ENCODE data around the gene GNL3. TPM values are rescaled to one million over a fixed set of nuclear protein-coding genes. Genes with fewer than 3 reads are reported as not detected.

GNL3 gene
- total RNA-seq, 4 donors from 2014 or later = 55.8 to 371 (median 93.0) TPM

DNA sequence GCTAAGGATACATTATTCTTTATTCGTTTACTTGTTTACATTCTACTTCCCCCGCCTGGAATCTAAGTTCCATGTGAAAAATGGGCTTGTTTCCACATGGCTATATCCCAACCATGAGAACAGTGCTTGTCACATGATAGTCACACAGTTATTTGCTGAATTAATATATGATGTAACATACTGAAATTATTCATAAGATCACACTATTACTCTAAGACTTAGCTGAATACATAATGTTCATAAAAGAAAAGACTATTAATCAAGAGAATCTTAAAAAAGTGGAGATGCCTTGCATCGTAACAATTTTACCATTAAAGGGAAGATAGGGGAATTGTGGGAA lies 6.7 kb upstream of the GNL3 start:
- TF ChIP-seq, protein P1, sequence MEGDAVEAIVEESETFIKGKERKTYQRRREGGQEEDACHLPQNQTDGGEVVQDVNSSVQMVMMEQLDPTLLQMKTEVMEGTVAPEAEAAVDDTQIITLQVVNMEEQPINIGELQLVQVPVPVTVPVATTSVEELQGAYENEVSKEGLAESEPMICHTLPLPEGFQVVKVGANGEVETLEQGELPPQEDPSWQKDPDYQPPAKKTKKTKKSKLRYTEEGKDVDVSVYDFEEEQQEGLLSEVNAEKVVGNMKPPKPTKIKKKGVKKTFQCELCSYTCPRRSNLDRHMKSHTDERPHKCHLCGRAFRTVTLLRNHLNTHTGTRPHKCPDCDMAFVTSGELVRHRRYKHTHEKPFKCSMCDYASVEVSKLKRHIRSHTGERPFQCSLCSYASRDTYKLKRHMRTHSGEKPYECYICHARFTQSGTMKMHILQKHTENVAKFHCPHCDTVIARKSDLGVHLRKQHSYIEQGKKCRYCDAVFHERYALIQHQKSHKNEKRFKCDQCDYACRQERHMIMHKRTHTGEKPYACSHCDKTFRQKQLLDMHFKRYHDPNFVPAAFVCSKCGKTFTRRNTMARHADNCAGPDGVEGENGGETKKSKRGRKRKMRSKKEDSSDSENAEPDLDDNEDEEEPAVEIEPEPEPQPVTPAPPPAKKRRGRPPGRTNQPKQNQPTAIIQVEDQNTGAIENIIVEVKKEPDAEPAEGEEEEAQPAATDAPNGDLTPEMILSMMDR (IDR thresholded peaks at IDR 0.05) = no peak
- ATAC-seq (ENCODE audit: low FRiP score) = no peak
- DNase-seq (ENCODE audit: low spot score) = no peak

DNA sequence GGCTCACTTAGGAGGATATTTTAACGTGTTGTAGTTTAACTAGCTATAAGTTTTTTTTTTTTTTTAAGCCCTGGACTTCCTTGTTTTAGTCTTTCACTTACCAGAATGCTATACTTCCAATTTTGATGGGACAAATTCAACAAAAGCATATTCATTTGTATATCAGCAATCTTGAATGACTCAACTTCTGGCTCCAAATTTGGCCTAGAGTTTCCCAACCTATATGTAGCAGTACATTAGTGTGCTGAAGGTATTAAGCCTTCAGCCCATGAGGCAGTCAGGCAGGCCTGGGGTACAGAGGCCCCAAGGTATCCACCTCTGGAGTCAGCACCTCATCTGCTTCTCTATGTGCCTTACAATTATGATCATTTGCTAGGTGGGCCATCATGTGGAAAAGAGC lies 6.0 kb upstream of the GNL3 start:
- ATAC-seq (ENCODE audit: low FRiP score) (no peak), DNase-seq (ENCODE audit: low spot score) (no peak)
- TF ChIP-seq, protein P1 (IDR thresholded peaks at IDR 0.05) = no peak

DNA sequence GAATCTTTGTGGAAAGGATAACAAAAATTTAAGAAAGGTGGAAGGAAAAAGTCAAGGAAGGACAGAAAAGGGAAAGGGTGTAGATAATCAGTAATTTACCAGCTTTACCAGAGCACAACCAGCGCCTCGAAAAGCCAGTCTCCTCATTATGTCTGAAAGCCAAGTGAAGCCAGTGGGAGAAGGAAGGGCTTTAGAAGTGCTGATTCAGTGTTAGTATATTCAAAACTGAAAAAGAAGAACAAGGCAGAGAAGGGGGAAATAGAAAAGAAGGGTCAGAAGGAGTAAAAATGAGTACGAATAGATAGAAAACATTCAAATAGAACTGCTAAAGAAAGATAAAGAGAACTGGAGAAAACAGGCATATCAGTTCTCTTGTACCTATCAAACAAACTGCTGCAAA lies 4.2 kb upstream of the GNL3 start:
- TF ChIP-seq, protein P1 (IDR thresholded peaks at IDR 0.05) = no peak
- no peak for ATAC-seq (ENCODE audit: low FRiP score)

DNA sequence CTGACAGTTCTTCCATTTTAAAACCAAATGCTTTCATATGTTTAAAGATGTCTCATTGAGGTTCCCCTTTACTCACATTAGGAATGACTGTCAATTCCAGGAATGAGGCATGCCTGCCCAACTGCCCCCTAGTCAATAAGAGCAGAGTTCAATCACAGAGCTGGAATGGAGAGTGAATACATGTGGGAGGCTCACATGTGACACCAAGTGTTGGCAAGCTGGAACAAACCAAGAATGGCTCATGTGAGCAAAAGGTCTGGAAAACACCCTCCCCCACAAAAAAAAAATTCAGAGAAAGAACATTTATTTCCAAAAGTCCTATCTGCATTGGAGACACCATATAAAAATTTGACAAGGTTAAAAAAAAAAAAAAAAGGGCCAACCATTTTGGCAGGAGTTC lies 3.8 kb upstream of the GNL3 start:
- peak; percentile 31 for DNase-seq (ENCODE audit: low spot score)
- TF ChIP-seq, protein P1 (IDR thresholded peaks at IDR 0.05) = no peak
- peak; percentile 54 for ATAC-seq (ENCODE audit: low FRiP score)

More for the DNA sequence above, 4.2 kb upstream of the GNL3 start:
- no peak for DNase-seq (ENCODE audit: low spot score)

DNA sequence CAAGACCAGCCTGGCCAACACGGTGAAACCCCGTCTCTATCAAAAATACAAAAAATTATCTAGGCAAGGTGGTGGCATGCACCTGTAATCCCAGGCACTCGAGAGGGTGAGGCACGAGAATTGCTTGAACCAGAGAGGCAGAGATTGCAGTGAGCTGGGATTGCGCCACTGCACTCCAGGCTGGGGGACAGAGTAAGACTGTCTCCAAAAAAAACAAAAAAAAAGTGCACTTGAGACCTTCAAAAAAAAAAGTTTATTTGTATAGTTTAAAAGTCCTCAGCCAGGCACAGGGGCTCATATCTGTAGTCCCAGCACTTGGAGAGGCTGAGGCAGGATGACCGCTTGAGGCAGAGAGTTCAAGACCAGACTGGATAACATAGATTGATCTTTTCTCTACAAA lies 2.2 kb upstream of the GNL3 start:
- ATAC-seq (ENCODE audit: low FRiP score) = no peak
- TF ChIP-seq, protein P1 (IDR thresholded peaks at IDR 0.05) = no peak
- no peak for DNase-seq (ENCODE audit: low spot score)

DNA sequence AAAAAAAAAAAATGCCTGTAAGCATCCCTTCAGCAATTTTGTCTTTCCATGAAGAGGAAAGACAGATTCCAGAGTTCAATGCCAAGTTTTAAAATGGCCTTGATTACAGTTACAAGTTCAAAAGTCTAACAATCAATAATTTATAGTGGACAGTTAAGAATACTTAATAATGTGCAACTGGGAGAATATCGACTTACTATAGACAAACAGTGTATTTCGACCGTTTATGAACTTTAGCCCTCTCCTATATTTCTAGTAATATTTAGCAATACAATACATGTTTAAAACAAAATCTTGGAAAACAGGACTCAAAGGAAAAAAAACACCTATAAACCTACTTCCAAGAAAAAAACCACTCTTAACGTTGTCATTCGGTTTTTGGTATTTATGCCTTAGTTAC lies 1.6 kb upstream of the GNL3 start:
- DNase-seq (ENCODE audit: low spot score) (no peak), ATAC-seq (ENCODE audit: low FRiP score) (no peak)
- TF ChIP-seq, protein P1 (IDR thresholded peaks at IDR 0.05) = no peak

DNA sequence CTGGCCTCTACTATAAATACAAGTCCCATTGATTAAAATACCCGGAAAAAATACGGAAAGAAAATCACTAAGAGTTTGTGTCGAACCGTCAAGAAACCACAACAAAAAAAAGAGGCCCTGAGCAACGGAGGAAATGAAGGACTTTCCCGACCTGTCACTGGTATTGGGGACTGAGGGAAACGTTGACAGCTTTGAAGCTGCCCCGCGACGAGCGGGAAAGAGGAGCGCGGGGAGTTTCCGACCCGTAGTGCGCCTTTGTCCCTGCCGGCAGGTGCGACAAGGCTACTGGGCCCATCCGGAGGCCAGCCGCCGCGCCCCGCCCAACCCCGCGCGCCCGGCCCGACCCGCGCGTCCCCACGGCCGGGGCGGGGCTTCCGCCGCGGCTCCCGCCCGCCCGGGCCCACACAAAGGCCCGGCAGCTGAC lies 535 bp upstream of the GNL3 start:
- ATAC-seq (ENCODE audit: low FRiP score) (peak; percentile 94), DNase-seq (ENCODE audit: low spot score) (no peak)
- TF ChIP-seq, protein P1 (IDR thresholded peaks at IDR 0.05) = no peak

Measured in omental fat pad (tissue), 4 donors.